ENCODE data around the gene HNRNPH3.

GRCh38 chr10:68288717-68289116, 43.1 kb upstream of the HNRNPH3 start:
- TF ChIP-seq CTCF (IDR thresholded peaks at IDR 0.05; ENCODE audit: low read length) (no peak), EZH2 (IDR thresholded peaks at IDR 0.05; ENCODE audit: borderline replicate concordance, low read length) (no peak)
